ENCODE data around the gene ZBTB20.

Gene ZBTB20

DNA sequence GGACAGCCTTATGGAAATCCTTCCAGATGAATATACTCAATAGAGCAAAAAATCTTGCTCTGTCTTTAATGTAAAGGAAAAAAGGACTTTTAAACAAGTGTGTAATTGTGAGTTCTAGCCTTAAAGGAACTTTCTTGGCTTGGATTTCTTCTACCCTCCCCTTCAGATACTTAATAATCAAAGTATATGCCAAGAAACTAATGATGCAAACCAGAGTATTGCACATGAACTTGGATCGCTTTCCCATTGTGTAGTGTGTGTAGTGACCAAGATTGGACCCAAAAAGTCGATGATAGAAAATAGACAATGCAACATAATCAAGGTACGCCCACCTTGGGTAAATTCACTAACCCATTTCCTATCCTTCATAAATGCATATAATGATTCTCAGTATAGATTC is 729.4 kb downstream of the ZBTB20 start:
- no peak for TF ChIP-seq JUND (IDR thresholded peaks at IDR 0.05; ENCODE audit: low read depth)
- in situ Hi-C loops (cut with HindIII; ENCODE audit: low pct_unique_long_range_greater_than_20kb, low sequenced_read_pairs): no loop called here

DNA sequence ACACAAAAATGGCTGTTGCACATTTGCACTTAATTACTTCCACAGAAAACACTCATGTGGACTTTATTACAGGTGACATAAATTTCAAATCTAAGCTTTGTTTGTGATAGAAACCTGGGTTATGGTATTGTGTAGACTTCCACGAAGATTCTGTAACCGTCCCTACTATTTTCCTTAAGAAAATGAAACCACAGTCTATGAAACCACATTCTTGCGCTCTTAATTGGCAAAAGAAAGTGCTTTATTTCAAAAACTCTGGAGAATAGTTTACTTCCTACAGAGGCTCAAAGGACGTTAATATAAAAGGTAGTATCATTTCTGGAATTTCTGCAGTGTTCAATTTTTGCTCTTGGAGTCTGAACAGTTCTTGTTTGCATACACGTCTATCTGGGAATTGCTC is 729.8 kb downstream of the ZBTB20 start:
- in situ Hi-C loops (cut with HindIII; ENCODE audit: low pct_unique_long_range_greater_than_20kb, low sequenced_read_pairs): no loop called here
- TF ChIP-seq JUND (IDR thresholded peaks at IDR 0.05; ENCODE audit: low read depth): no peak
- no peak for DNase-seq (ENCODE audit: low read depth in 1 of 2, low spot score in 1 of 2)

More for the DNA sequence above, 729.4 kb downstream of the ZBTB20 start:
- DNase-seq (ENCODE audit: low read depth in 1 of 2, low spot score in 1 of 2): no peak

DNA sequence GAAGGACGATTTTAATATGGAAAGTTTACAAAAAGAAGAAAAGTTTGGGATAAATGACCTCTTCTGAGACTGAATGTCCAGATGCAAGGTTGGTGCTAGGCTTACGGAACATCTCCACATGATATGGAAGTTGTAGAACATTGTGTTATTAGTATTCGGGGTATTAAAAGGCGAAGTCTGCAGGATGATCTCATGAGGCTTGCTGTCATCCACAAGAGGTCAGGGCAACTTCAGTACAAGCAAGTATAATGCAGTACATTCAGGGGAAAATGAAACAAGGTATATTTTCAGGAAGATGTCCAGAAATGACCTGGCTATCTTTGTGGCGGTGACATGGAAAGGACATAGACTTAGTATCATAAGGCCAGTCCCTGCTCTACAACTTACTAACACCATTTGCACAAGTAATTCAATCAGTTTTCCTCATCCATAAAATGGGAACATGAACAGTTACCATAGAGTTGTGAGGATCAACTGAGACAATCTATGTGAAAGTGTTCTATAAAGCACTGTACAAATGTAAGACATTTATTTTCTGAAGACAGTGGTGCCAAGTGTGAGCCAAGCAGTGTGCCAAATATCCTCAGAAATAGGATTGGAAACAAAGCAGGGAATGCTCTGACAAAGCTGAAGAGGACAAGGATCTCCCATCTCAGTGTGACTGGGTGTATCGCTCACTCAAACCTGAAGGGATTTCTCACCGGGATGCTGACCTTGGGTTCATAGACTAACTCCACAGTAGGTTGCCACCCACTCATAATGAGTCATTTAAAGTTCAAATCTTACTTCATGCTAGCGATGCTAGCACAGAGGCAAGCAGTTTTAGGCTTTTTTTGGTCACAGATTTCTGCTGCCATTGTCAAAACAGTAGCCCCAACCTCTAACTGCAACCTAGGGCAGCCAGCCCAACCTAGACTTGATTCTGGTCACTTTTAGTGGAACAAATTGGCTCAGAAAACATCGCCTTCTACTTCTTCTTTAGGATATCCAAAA is 735.0 kb downstream of the ZBTB20 start:
- TF ChIP-seq JUND (IDR thresholded peaks at IDR 0.05; ENCODE audit: low read depth): no peak
- in situ Hi-C loops (cut with HindIII; ENCODE audit: low pct_unique_long_range_greater_than_20kb, low sequenced_read_pairs): no loop called here
- DNase-seq (ENCODE audit: low read depth in 1 of 2, low spot score in 1 of 2): no peak

- in situ Hi-C loops (cut with HindIII; ENCODE audit: low pct_unique_long_range_greater_than_20kb, low sequenced_read_pairs): no loop called here
- no peak for TF ChIP-seq JUND (IDR thresholded peaks at IDR 0.05; ENCODE audit: low read depth)
- DNase-seq (ENCODE audit: low read depth in 1 of 2, low spot score in 1 of 2): no peak
These were observed 735.9 kb downstream of the ZBTB20 start for GRCh38 chr3:114411190-114411668.

DNA sequence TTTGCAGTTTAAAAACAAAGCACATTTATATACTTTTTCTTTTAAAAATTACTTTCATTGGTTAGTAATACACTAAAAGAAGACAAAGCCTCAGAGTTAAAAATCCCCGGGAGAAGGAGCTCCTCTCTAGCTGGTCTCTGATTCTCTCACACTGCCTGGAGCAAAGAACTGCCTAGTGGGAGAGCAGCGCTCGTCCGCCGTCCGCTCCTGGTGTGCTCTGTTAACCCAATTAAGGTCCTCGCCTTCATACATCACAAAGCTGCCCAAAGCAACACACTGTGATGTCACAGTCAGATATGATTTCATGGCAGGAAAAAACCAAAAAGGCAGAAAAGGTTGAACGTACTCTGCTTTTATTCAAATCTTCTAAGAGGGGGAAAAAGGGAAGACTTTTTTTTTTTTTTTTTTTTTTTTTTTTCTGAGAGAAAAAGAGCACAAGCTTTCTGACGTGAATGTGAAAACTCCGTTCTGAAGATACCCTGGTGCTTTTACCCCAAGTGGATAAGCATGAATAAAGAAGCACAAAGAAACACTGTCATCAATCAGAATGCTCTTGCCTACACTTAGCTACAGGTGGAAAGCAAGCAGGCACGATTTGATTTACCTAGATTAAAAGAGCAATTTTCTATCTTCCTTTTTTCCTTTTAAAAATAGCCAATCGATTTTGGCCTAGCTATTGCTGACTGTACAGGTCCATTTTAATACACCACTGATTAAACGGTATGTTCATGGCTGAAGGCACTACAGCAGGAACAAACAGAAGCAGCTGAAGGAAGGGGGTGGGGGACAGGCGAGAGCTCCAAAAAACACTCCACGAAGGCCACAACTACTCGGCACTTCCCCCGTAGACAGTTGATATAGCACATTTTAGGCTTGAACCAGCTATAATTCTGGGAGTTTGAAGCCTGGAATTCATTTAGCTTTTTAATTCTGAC is 738.1 kb downstream of the ZBTB20 start:
- DNase-seq (ENCODE audit: low read depth in 1 of 2, low spot score in 1 of 2): no peak
- in situ Hi-C loops (cut with HindIII; ENCODE audit: low pct_unique_long_range_greater_than_20kb, low sequenced_read_pairs): no loop called here
- TF ChIP-seq JUND (IDR thresholded peaks at IDR 0.05; ENCODE audit: low read depth): no peak

DNA sequence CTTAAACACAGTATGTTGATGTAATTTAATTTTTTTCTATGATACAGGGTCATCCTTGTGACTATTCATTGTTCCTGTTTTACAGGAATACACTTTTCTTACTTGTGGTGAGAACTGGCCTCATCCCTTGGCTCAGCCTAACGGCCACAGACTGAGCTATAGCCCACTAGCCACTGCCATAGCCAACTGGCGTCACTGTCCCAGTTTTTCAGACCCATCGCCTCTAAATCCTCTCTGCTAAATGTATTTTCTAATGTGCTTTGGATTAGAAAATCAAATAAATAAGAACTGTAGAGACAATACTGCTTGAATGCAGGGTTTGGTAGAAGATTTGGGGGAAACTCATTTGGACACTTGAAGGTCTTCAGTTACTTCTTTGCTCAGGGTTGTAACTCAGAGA is 740.2 kb downstream of the ZBTB20 start:
- no peak for TF ChIP-seq JUND (IDR thresholded peaks at IDR 0.05; ENCODE audit: low read depth)
- DNase-seq (ENCODE audit: low read depth in 1 of 2, low spot score in 1 of 2): no peak
- in situ Hi-C loops (cut with HindIII; ENCODE audit: low pct_unique_long_range_greater_than_20kb, low sequenced_read_pairs): no loop called here

DNA sequence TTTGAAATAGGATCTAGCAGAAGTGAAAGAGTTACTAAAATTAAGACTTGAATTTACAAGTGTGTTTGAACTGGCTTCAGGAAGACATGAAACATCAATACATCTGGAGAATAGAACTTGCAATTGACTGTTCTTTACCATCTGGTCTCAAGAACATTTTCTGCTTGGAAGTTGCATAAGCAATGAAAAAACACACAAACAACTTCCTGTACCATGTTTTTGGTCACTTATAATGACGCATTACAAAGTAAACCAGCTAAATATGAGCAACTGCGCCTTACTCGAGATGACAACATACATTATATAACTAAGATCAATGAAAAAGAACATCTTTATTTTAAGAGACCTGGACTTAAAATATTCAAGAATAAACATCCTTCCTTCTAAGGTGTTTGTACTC is 740.8 kb downstream of the ZBTB20 start:
- no peak for DNase-seq (ENCODE audit: low read depth in 1 of 2, low spot score in 1 of 2)
- in situ Hi-C loops (cut with HindIII; ENCODE audit: low pct_unique_long_range_greater_than_20kb, low sequenced_read_pairs): no loop called here
- no peak for TF ChIP-seq JUND (IDR thresholded peaks at IDR 0.05; ENCODE audit: low read depth)

- DNase-seq (ENCODE audit: low read depth in 1 of 2, low spot score in 1 of 2): no peak
- in situ Hi-C loops (cut with HindIII; ENCODE audit: low pct_unique_long_range_greater_than_20kb, low sequenced_read_pairs): no loop called here
- TF ChIP-seq JUND (IDR thresholded peaks at IDR 0.05; ENCODE audit: low read depth): no peak
These were observed 741.7 kb downstream of the ZBTB20 start for GRCh38 chr3:114405202-114405990.

- in situ Hi-C loops (cut with HindIII; ENCODE audit: low pct_unique_long_range_greater_than_20kb, low sequenced_read_pairs): no loop called here
- DNase-seq (ENCODE audit: low read depth in 1 of 2, low spot score in 1 of 2): no peak
- TF ChIP-seq JUND (IDR thresholded peaks at IDR 0.05; ENCODE audit: low read depth): no peak
These were observed 742.5 kb downstream of the ZBTB20 start for GRCh38 chr3:114404590-114404989.

GRCh38 chr3:114402838-114403237 is 744.2 kb downstream of the ZBTB20 start:
- in situ Hi-C loops (cut with HindIII; ENCODE audit: low pct_unique_long_range_greater_than_20kb, low sequenced_read_pairs): no loop called here
- no peak for TF ChIP-seq JUND (IDR thresholded peaks at IDR 0.05; ENCODE audit: low read depth)

DNA sequence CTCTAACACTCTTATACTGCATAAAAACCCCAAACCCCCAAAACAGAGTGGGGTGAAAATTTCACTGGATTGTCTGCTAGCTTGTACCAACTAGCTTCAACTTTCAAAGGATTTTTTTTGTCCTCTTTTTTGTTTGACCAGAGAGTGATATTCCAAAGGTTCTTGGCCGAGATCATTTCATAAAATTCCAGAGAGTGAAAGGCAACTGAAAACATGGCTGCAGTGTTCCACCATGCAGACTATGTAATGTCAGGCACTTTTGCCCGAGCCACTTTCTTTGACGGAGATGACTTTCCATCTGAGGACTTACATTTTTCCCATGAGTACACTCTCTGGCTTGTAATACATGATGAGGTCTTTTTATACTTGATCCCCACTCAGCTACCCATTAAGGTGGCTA is 745.7 kb downstream of the ZBTB20 start:
- no peak for TF ChIP-seq JUND (IDR thresholded peaks at IDR 0.05; ENCODE audit: low read depth)
- DNase-seq (ENCODE audit: low read depth in 1 of 2, low spot score in 1 of 2): no peak
- in situ Hi-C loops (cut with HindIII; ENCODE audit: low pct_unique_long_range_greater_than_20kb, low sequenced_read_pairs): no loop called here

More at GRCh38 chr3:114402838-114403237, 744.2 kb downstream of the ZBTB20 start:
- no peak for DNase-seq (ENCODE audit: low read depth in 1 of 2, low spot score in 1 of 2)

- TF ChIP-seq JUND (IDR thresholded peaks at IDR 0.05; ENCODE audit: low read depth): no peak
- in situ Hi-C loops (cut with HindIII; ENCODE audit: low pct_unique_long_range_greater_than_20kb, low sequenced_read_pairs): no loop called here
- DNase-seq (ENCODE audit: low read depth in 1 of 2, low spot score in 1 of 2): no peak
These were observed 746.7 kb downstream of the ZBTB20 start for GRCh38 chr3:114400371-114400770.
